Liver (tissue), 9 donors: ENCODE measurements around the gene BAG3. TPM values are rescaled to one million over a fixed set of nuclear protein-coding genes. Genes with fewer than 3 reads are reported as not detected.

Source experiments
- DNase-seq: peaks from one replicate; pipeline ENCODE4 v3.0.0-alpha.2; 2017; ENCODE audit warnings: low spot score
- H3K27ac ChIP-seq, 2 donors: one replicate each; pipeline ENCODE4 v1.7.0; 2013; ENCODE audit warnings: inconsistent platforms in 2 of 2, low read length in 2 of 2, control low read depth in 1 of 2, low read depth in 1 of 2, mild to moderate bottlenecking in 1 of 2
- H3K27me3 ChIP-seq, 4 donors: one replicate each; pipeline versions ENCODE4 v1.6.1 to v1.7.0; 2013; ENCODE audit warnings: low read length in 3 of 4, inconsistent platforms in 1 of 4, mild to moderate bottlenecking in 1 of 4, moderate library complexity in 1 of 4; ENCODE audit not compliant: control insufficient read depth in 4 of 4, insufficient read depth in 4 of 4
- H3K36me3 ChIP-seq, 4 donors: one replicate each; pipeline versions ENCODE4 v1.6.1 to v1.7.0; 2013; ENCODE audit warnings: low read length in 3 of 4, mild to moderate bottlenecking in 3 of 4, low read depth in 1 of 4, moderate library complexity in 1 of 4; ENCODE audit not compliant: control insufficient read depth in 4 of 4, insufficient read depth in 3 of 4
- H3K4me1 ChIP-seq, 4 donors: one replicate each; pipeline versions ENCODE4 v1.6.1 to v1.7.0; 2013; ENCODE audit warnings: low read length in 3 of 4, mild to moderate bottlenecking in 3 of 4, moderate library complexity in 1 of 4; ENCODE audit not compliant: control insufficient read depth in 4 of 4, insufficient read depth in 4 of 4
- H3K4me3 ChIP-seq, 3 donors: one replicate each; pipeline versions ENCODE4 v1.6.1 to v1.7.0; 2013; ENCODE audit warnings: low read length in 3 of 3, control low read depth in 1 of 3, low read depth in 1 of 3, mild to moderate bottlenecking in 1 of 3
- H3K9ac ChIP-seq, 2 donors: one replicate each; pipeline ENCODE4 v1.7.0; 2013; ENCODE audit warnings: low read length in 2 of 2, mild to moderate bottlenecking in 2 of 2, moderate library complexity in 2 of 2, control low read depth in 1 of 2, low read depth in 1 of 2
- H3K9me3 ChIP-seq, 4 donors: one replicate each; pipeline versions ENCODE4 v1.6.1 to v1.7.0; 2013; ENCODE audit warnings: low read length in 3 of 4; ENCODE audit not compliant: control insufficient read depth in 4 of 4
- ATF3 ChIP-seq: IDR thresholded peaks from 2 replicates; pipeline ENCODE4 v1.6.1; 2016; ENCODE audit warnings: antibody characterized with exemption
- CTCF ChIP-seq: fragments of 150-350 bp; IDR thresholded peaks from 2 replicates; pipeline ENCODE4 v1.5.1; 2017; ENCODE audit warnings: improper control_type of control experiment, low read depth, low read length; ENCODE audit not compliant: missing input control
- FOXA1 ChIP-seq: IDR thresholded peaks from 2 replicates; pipeline ENCODE4 v1.6.1; 2016; ENCODE audit warnings: antibody characterized with exemption
- FOXA2 ChIP-seq: IDR thresholded peaks from 2 replicates; pipeline ENCODE4 v1.6.1; 2016; ENCODE audit warnings: antibody characterized with exemption
- GABPA ChIP-seq, 2 donors: IDR thresholded peaks in 1 of 2; conservative IDR thresholded peaks in 1 of 2; 2 replicates each; pipeline ENCODE4 v1.6.1; 2016; ENCODE audit warnings: antibody characterized with exemption in 2 of 2, mild to moderate bottlenecking in 1 of 2, moderate library complexity in 1 of 2
- HNF4A ChIP-seq, 2 donors: conservative IDR thresholded peaks; 2 replicates each; pipeline ENCODE4 v1.6.1; 2016; ENCODE audit warnings: antibody characterized with exemption in 2 of 2, mild to moderate bottlenecking in 2 of 2
- HNF4G ChIP-seq: IDR thresholded peaks from 2 replicates; pipeline ENCODE4 v1.6.1; 2016; ENCODE audit warnings: antibody characterized with exemption
- JUND ChIP-seq, 2 donors: IDR thresholded peaks; 2 replicates each; pipeline ENCODE4 v1.6.1; 2016; ENCODE audit warnings: antibody characterized with exemption in 2 of 2
- MAX ChIP-seq: IDR thresholded peaks from 2 replicates; pipeline ENCODE4 v1.6.1; 2016; ENCODE audit warnings: antibody characterized with exemption
- NR2F2 ChIP-seq: IDR thresholded peaks from 2 replicates; pipeline ENCODE4 v1.6.1; 2016; ENCODE audit warnings: antibody characterized with exemption
- RAD21 ChIP-seq, 2 donors: IDR thresholded peaks; 2 replicates each; pipeline ENCODE4 v1.6.1; 2016; ENCODE audit warnings: antibody characterized with exemption in 2 of 2, mild to moderate bottlenecking in 2 of 2
- REST ChIP-seq: IDR thresholded peaks from 2 replicates; pipeline ENCODE4 v1.6.1; 2016; ENCODE audit warnings: antibody characterized with exemption, mild to moderate bottlenecking
- RXRA ChIP-seq, 2 donors: IDR thresholded peaks; 2 replicates each; pipeline ENCODE4 v1.6.1; 2017 to 2018; ENCODE audit warnings: antibody characterized with exemption in 2 of 2, mild to moderate bottlenecking in 1 of 2
- SP1 ChIP-seq: IDR thresholded peaks from 2 replicates; pipeline ENCODE4 v1.6.1; 2018; ENCODE audit warnings: antibody characterized with exemption, mild to moderate bottlenecking
- TAF1 ChIP-seq: conservative IDR thresholded peaks from 2 replicates; pipeline ENCODE4 v1.6.1; 2016; ENCODE audit warnings: antibody characterized with exemption, mild to moderate bottlenecking
- YY1 ChIP-seq: IDR thresholded peaks from 2 replicates; pipeline ENCODE4 v1.6.1; 2016; ENCODE audit warnings: antibody characterized with exemption, mild to moderate bottlenecking
- ZBTB33 ChIP-seq: IDR thresholded peaks from 2 replicates; pipeline ENCODE4 v1.6.1; 2016; ENCODE audit warnings: antibody characterized with exemption
- WGBS: extraction: QIAGEN DNeasy Blood & Tissue Kit; methylation state at CpG from one replicate; pipeline ENCODE4 v1.1.7; 2013; 5-methylcytosine and 5-hydroxymethylcytosine counted together
- polyA plus RNA-seq, 2 donors: library from polyadenylated mRNA; stranded (reverse) in 1 of 2; unstranded in 1 of 2; fragments of 200-250 nt in 1 of 2; fragments of >200 nt in 1 of 2; fragmentation: Nextera tagmentation in 1 of 2; extraction: Ambion mirVana in 1 of 2; gene quantifications; one replicate each; pipeline versions ENCODE4 v1.2.1 to v1.2.3, GENCODE V29; 2013 to 2015
- total RNA-seq, 2 donors: library from RNA; depleted of rRNA; stranded (reverse); fragments of >200 nt; gene quantifications; one replicate each; pipeline ENCODE4 v1.2.3, GENCODE V29; 2014
- donor health status: healthy.
- donor health status: healthy.
- donor health status: healthy.
- donor health status: healthy.
- donor health status: healthy.

BAG3 gene
- total and polyA plus RNA-seq, 4 donors, result 2.2 to 15.1 (median 6.3) TPM

- H3K36me3 ChIP-seq, result no peaks in the 10 kb centered on the region
- peak overlapping the region in 1 of 3 donors; percentile 0 for H3K4me3 ChIP-seq
- no peak for TF ChIP-seq FOXA1
- TF ChIP-seq HNF4G, result peak; percentile 55
- peak; percentile 35 for TF ChIP-seq YY1
- TF ChIP-seq MAX, result peak; percentile 35
- TF ChIP-seq JUND (IDR thresholded peaks at IDR 0.05), result no peak
- peak; percentile 41 for TF ChIP-seq ZBTB33
- no peak for TF ChIP-seq CTCF
- no peak for TF ChIP-seq NR2F2
- TF ChIP-seq ATF3, result no peak
- peak in 1 of 2 donors; percentile 19 for TF ChIP-seq RXRA (IDR thresholded peaks at IDR 0.05)
- peak; percentile 32 for TF ChIP-seq REST
- TF ChIP-seq HNF4A (conservative IDR thresholded peaks at IDR 0.05), result peak; percentile 75 to 78
- TF ChIP-seq SP1, result peak; percentile 79
- no peaks in the 10 kb centered on the region for H3K4me1 ChIP-seq
- no peaks in the 10 kb centered on the region for H3K9me3 ChIP-seq
- no peak for DNase-seq
- H3K9ac ChIP-seq, result no peak overlapping the region
- WGBS, result 27% methylated on average over 8 of the region's 8 CpGs
- H3K27ac ChIP-seq, result no peak overlapping the region
- H3K27me3 ChIP-seq, result no peaks in the 10 kb centered on the region
These were observed 10.2 kb upstream of the BAG3 start for GRCh38 chr10:119640875-119641526.

DNA sequence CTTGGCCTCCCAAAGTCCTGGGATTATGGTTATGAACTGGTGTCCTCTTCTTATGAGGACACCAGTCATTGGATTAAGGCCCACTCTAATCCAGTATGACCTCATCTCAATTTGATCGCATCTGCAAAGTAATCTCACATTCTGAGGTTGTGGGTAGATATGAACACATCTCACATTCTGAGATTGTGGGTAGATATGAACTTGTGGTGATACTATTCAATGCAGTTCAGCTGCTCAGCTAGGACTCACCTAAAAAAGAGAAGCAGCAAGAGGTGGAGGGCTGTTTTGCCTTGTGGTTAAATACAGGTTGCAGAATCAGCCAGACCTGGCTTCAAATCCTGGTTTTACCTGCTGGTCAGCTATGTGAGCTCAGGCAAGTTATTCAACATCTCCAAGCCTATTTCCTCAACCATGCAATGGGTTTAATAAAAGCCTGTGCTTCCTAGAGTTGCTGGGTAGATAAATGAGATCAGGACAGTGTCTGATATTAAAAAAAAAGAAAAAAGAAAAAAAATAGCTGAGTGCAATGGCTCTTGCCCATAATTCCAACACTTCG lies 8.5 kb upstream of the BAG3 start:
- Histone ChIP-seq H3K9ac (no peak overlapping the region), H3K4me3 (no peak overlapping the region), H3K4me1 (no peaks in the 10 kb centered on the region), H3K27me3 (no peaks in the 10 kb centered on the region), H3K9me3 (no peaks in the 10 kb centered on the region), H3K36me3 (no peaks in the 10 kb centered on the region), H3K27ac (no peak overlapping the region)
- DNase-seq, result no peak
- 94% methylated on average over 2 of the region's 2 CpGs for WGBS
- TF ChIP-seq CTCF (no peak), FOXA2 (no peak), ZBTB33 (no peak), NR2F2 (no peak), JUND (IDR thresholded peaks at IDR 0.05) (no peak), SP1 (no peak), RXRA (IDR thresholded peaks at IDR 0.05) (no peak), HNF4G (no peak), HNF4A (conservative IDR thresholded peaks at IDR 0.05) (no peak), FOXA1 (no peak), RAD21 (IDR thresholded peaks at IDR 0.05) (no peak), TAF1 (no peak), GABPA (IDR thresholded peaks at IDR 0.05 in 1 of 2, conservative IDR thresholded peaks at IDR 0.05 in 1 of 2) (no peak), YY1 (no peak), ATF3 (no peak)
